ENCODE measurements around the gene CCT8.
"Not testable (repeated sequence)": the region's sequence is repeated elsewhere in the genome, so short reads cannot be mapped to it uniquely, and the experiment has no call there.

The CCT8 gene

DNA sequence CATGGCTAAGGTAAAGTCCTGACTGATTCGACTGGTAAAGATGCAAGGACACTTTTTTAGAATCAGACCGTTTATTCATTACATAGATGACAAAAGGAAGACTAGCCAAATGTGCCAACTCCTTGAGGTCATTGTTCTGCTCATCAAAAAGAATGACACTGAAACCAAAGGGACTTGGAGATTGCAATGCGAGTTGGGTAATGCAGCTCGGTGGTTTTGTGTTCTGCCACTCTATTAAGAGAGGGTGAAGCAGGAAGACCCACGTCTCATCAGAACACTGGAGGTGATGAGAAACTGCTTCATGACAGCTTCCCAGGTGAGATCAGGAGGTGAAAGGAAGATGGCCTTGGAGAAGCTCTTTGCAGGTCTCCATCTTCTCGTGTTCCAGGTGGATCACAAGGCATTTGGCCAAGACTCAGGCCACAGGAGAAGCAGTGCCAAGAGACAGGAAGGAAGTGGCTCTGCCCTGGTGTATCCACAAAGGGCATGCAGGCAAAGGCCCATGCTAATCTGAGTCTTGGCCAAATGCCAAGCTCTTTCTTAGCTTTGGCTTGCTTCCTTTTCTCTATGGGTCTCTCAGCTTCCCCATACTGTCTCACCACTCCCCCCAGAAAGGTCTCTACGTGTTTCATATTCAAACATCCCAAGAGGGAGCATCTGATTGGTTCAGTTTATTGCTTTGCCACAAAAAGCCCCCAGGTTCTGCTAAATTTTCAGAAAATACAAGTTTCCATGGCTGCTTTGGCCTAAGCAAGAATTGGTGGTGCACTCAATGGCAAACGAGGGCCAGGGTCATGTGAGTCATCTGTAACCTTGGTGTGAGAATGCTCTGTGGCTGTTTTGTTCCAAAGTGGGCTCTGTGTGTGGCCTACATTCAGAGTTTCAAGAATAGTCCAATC, 5.7 kb upstream of the CCT8 start:
- DNase-seq (ENCODE audit: low read depth in 2 of 2), result no peak

DNA sequence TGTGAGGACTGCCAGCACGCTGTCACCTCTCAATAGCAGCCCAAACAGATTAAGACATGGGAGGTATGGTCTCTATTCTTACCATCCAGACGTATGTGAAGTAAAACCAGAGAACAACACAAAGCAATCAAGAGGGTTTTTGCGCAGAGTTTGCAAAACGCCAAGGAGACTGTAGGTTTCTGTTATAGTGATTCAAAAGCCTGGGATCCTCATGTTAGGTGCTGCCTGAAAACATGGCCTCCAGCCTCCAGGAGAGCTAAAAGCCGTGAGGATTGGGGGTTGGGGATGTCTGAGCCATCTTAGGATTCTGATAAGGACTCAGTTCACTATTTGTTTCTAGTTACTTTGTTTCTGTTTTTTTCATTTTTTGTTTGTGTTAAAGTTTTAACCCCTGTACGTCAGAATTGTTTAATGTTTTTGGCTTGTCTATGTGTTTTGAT, 4.2 kb upstream of the CCT8 start:
- no peak for DNase-seq (ENCODE audit: low read depth in 2 of 2)

DNA sequence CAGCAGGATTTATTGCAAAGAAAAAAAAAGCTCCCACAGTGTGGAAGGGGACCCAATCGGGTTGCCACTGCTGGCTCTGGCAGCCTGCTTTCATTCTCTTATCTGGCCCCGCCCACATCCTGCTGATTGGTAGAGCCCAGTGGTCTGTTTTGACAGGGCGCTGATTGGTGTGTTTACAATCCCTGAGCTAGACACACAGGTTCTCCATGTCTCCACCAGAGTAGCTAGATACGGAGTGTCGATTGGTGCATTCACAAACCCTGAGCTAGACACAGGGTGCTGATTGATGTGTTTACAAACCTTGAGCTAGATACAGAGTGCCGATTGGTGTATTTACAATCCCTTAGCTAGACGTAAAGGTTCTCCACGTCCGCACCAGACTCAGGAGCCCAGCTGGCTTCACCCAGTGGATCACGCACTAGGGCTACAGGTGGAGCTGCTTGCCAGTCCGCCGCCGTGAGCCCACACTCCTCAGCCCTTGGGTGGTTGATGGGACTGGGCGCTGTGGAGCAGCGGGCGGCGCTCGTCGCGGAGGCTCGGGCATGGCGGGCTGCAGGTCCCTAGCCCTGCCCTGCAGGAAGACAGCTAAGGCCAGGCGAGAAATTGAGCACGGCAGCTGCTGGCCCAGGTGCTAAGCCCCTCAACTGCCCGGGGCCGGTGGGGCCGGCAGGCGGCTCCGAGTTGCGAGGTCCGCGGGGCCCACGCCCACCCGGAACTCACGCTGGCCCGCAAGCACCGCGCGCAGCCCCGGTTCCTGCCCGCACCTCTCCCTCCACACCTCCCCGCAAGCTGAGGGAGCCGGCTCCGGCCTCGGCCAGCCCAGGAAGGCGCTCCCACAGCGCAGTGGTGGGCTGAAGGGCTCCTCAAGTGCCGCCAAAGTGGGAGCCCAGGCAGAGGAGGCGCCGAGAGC, 3.5 kb upstream of the CCT8 start:
- DNase-seq (ENCODE audit: low read depth in 2 of 2), result not testable (repeated sequence)

DNA sequence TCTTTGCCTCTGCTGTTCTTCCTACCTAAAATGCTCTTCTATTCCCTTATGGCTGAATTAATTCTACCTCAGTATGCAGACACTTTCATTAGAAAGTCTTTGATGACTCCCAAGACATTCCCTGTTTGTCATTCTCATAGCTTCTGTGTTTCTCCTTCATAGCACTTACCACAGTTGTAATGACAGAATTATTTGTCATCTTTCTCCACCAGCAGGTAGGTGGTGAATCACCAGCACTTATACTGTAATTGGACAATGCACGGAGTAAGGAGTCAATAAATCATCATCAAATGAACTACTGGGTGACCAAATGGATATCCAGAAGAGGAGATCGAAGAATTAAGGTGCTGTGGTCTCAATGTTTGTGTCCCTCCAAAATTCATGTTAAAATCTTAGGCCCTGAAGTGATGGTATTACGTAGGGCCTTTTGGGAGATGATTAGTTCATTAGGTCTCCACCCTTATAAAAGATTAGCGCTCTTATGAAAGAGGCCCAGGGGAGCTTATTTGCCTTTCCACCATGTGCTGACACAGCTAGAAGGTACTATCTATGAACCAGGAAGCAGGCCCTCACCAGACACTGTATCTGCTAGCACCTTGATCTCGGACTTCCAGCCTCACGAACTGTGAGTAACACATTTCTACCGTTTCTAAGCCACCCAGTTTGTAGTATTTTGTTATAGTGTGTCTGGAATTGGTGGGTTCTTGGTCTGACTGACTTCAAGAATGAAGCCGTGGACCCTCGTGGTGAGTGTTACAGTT, 2.4 kb upstream of the CCT8 start:
- DNase-seq (ENCODE audit: low read depth in 2 of 2), result no peak

DNA sequence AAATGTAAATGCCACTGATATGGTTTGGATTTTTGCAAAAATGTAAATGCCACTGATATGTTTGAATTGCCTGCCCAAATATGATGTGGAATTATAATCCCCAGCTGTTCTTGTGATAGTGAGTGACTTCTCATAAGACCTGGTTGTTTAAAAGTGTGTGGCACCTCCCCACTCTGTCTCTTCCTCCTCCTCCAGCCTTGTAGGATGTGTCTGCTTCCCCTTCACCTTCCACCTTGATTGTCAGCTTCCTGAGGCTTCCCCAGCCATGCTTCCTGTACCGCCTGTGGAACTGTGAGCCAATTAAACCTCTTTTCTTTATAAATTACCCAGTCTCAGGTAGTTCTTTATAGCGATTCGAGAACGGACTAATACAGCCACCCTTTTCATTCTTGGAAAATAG, 1.3 kb upstream of the CCT8 start:
- no peak for DNase-seq (ENCODE audit: low read depth in 2 of 2)

DNA sequence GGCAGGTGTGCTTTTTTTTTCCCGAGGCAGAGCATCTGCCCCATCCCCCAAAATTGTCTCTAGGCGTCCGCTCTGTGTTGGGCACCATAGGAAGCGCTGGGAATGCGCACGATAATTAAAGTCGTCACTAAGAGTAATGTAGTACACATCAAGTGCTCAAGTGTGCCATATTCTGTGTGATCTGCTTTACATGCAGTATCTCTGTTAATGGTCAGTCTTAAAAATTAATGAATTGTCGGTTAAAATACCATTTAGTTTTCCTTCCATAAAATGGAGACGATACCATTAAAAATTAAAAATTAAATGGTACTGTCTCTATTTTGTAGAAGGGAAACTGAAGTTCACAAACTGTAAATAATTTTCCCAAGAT, 544 bp upstream of the CCT8 start:
- DNase-seq (ENCODE audit: low read depth in 2 of 2), result no peak

DNA sequence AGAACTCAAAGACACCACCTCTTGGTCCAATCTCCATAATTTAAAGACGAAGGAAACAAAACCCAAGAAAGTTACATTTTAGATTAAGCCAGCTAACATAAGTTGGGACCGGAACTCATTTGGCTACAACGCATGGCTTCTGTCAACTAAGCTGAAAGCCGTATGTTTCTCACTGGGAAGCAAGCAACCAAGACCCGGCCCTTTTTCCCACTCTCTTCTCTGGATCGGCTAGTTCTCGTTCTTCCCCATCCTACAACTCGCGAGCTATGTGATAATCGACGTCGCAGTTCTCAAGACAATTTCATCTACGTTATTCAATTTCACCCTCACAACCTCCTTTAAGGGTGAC, 601 bp downstream of the CCT8 start:
- no peak for DNase-seq (ENCODE audit: low read depth in 2 of 2)

DNA sequence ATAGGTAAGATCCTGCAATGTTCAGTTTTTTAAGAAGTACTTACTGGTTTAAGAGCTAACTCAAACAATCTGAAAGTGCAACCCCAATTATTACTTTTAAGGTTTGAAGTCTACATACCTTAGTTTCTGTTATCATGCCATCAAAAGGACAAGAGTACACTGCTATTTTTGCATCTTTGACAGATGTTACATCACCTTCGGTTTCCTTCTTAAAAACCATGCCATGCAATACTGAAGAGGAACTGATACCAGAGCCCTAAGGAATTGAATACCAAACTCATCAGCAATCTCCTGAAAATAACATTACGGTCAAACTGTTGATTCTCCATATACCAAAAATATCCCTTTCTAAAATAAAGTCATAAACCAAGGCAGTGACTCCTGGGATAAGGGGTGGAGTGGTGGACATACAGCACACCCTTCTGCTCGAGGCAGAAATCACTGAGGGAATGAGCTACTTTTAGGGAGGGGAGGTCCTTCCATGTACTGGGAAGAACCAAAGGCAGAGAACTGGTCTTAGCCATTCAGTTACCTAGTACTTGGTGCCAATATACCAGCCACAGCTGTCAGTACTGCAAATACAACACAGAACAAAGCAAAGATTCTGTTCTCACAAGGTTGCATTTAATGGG, 8.5 kb downstream of the CCT8 start:
- DNase-seq (ENCODE audit: low read depth in 2 of 2), result no peak

DNA sequence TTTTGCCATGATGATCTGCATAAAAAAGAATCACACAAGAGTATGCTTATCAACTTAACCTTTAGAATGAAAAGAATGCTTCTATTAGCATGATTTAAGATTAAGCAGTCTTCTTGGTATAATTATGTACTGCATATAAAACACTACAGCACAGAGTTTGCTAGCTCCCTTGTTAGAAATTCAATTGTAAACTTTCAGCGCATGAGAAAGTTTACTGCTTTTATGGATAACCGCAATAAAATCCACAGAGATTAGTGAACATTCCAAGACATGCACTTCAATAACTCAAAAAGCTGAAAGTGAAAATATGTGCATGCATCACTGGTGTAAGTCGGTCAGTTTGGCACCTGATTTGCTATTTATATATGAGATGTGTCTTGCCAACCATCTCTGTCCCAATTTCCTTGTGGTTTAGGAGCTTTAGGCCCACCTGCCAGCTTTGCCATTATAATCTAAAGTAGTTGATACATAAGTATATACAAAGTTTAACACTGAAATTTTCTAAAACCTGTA, 16.9 kb downstream of the CCT8 start:
- DNase-seq (ENCODE audit: low read depth in 2 of 2), result no peak

DNA sequence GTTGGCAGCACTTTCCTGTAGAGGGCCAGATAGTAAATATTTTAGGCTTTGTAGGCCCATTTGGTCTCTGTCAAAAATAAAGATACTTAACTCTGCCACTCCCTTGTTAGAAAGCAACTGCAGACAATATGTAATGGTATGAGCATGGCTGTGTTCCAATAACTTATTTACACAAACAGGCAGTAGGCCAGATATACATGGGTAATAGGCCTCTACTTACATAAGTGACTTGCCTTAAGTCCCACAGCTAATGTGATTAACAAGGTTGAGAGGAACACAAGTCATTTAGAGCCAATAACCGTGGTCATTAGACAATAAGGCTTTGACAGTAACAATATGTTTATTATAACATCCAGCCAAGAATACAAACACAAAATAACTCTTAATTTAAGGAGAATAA, 17.4 kb downstream of the CCT8 start:
- no peak for DNase-seq (ENCODE audit: low read depth in 2 of 2)

DNA sequence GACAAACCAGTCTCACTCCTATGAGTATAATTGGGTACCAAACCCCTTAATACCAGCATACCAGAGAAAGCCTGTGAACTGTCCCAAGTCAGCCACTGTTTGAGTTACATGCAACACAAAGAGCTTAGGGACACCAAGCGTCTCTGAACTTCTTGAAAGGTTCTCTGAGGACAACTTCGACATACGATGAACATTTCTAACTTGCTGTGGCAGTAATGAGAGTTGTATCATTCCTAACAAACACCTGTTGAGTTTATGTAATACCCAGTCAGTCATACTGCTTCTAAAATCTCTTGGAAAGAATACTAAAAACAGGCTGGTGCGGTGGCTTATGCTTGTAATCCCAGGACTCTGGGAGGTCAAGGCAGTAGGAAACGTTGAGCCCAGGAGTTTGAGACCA, 18.4 kb downstream of the CCT8 start:
- no peak for DNase-seq (ENCODE audit: low read depth in 2 of 2)

DNA sequence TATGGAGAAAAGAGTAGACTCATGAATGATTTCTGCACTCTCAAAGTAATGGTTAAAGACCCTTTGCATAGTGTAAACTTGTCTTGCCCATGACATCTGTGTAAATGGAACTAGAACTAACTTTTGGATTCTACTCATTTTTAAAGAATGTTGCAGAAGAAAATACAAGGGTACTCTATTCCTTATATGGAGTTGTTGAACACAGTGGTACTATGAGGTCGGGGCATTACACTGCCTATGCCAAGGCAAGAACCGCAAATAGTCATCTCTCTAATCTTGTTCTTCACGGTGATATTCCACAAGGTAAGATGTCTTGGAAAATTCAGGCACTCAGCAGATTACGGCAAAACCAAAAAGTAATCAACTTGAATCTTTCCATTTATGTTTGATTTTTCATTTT, 19.8 kb downstream of the CCT8 start:
- no peak for DNase-seq (ENCODE audit: low read depth in 2 of 2)

DNA sequence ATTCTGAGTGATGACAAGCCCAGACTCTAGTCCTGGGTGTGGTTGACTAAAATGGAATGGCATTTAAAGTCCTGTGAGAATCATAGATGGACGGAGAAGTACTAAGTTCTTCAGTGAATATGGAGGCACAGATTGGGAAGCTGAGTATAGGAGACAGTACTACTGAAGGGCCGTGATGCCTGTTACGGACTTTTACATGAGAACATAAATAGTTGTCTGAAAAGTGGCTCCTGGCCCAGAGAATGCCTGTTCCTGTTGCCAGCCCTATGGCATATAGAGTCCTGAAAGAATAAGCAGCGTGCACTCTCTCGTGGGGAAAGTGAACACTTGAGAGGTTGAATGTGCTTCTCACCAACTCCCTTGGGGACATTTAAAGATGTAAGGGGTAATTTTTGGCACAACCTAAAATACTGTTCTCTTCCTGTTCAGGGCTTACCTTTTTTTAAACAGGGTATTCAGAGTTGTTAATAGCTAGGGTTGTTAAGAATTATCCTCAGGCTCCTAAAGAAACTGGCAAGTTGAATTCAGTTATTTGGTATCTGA, 20.4 kb downstream of the CCT8 start:
- DNase-seq (ENCODE audit: low read depth in 2 of 2), result no peak

DNA sequence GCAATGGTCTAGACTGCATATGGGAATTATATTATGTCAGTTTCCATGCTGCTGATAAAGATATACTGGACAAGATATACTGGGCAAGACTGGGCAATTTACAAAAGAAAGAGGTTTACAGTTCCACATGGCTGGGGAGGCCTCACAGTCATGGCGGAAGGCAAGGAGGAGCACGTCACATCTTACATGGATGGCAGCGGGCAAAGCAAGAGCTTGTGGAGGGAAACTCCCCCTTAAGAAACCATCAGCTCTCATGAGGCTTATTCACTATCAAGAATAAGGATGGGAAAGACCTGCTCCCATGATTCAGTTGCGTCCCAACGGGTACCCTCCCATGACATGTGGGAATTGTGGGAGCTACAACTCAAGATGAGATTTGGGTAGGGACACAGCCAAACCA, 21.2 kb downstream of the CCT8 start:
- no peak for DNase-seq (ENCODE audit: low read depth in 2 of 2)

DNA sequence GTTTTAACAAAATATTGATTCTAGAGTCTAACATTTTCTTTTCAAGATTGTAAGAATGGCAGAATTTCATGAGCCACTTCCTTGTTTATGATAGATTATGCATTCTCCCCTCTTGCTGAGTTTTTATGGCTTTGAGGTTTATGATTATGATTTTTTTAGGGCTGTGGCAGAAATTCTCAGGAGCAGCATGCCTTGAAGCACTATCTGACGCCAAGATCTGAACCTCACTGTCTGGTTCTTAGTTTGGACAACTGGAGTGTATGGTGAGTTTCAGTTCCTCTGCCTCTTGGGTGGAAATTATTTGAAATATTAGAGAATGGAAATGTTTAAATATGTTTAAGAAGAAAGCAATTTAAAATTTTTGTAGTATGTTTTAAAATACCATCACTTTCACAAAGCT, 38.8 kb downstream of the CCT8 start:
- DNase-seq (ENCODE audit: low read depth in 2 of 2), result no peak

DNA sequence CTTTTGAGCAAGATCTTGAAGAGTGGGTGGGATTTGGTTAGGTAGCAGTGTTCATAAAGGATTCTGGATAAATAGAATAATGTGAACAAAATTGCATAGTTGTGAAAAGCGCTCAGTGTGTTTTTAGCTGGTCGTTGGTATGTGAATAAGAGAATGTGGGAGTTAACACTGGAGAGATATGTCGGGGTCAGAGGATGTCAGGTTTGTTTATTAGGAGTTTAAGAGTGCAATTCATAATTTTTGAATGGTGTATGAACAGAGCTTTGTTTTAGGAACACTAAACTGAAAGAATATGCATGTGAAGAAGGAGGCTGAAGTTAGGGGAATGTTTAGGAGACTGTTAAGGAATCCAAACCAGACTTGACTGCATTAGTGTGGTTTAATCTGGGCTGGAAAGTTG, 39.6 kb downstream of the CCT8 start:
- DNase-seq (ENCODE audit: low read depth in 2 of 2), result no peak

DNA sequence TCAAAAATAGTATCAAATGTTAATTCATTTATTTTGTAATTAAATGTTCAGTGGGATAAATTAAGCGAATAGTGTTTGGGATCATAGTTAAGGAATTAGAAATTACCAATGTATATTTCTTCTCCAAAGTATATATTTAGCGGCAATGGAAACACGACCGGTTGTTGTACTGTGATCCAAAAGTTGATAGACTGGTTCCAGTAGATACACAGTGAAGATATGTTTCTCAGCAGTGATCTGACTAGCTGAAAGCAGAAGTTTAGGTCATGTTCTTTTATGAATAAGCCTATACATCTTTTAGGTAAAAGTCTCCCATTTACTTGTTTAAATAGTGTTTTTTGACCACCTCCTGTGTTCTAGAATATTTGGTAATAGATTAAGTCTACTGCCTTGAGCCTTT, 40.1 kb downstream of the CCT8 start:
- DNase-seq (ENCODE audit: low read depth in 2 of 2), result no peak

DNA sequence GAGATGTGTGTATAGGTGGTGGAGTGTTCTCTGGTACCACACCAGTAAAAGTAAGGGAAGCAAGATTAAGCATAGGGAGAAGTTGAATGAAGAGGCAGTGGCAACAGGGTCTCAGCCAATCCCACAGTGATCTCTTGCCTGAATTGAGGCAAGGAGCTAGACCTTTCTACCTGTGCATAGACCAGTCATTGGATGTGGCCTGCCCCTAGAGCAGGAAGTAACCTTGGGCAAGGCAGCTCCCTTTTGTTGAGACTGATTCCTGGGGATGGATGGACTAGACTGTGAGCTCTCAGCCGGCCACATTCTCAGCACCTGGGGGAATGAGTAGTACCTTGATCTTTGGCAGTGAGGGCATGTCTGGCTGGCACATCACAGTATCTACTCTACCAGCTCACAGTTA, 42.5 kb downstream of the CCT8 start:
- DNase-seq (ENCODE audit: low read depth in 2 of 2), result no peak

DNA sequence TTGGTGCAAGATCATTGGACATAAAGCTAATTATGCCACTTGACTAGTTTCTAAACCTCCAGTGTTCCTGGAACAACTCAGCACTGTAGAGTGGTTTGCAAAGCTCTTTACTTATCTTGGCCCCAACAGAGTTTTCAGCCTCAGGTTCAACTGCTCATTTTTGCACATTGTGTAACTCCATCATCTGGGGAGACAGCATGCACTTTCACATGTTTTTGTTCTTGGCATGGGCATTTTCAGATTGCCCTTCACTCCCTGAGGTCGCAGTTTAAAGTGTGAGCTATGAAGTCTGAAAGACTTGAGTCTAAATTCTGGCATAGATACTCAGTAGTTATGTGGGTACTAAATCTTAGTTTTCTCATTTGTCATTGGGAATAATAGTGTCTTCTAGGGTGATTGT, 43.9 kb downstream of the CCT8 start:
- no peak for DNase-seq (ENCODE audit: low read depth in 2 of 2)

DNA sequence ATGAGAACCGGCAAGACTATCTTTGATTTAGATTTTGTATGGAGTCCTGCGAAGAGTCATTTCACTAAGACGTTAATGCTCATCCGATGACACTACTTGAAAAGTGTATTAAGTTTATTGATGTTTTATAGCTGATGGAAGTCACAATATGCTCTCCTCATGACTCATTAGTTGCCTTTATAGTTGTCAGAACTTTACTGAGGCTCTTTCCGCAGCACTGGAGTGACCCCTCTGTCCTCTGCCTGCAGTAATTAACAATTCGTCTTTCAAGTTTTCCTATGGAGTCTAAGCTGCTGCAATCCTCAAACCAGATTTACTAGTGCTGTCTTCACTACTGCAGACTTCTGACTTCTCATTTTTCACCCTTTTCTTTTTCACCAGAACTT, 48.1 kb downstream of the CCT8 start:
- DNase-seq (ENCODE audit: low read depth in 2 of 2), result no peak

All from fibroblast of skin of left biceps (primary cell).